ENCODE data around the gene NHP2.
"Not testable (repeated sequence)": the region's sequence is repeated elsewhere in the genome, so short reads cannot be mapped to it uniquely, and the experiment has no call there.

Gene NHP2

GRCh38 chr5:178153530-178154340 lies at the start of gene NHP2:
Gene NHP2 (minus strand): TSS chr5:178153885. CDS start chr5:178153817, 68 bp downstream.
- peak; percentile 95 to 97 for DNase-seq

GRCh38 chr5:178202541-178202940 lies 48.9 kb upstream of the NHP2 start:
- DNase-seq: no peak

- DNase-seq: no peak
Measured at GRCh38 chr5:178201927-178202235, 48.2 kb upstream of the NHP2 start.

GRCh38 chr5:178201221-178201926 lies 47.7 kb upstream of the NHP2 start:
- no peak for DNase-seq

- DNase-seq: no peak
Measured at GRCh38 chr5:178199581-178200434, 46.1 kb upstream of the NHP2 start.

GRCh38 chr5:178198706-178199105 lies 45.0 kb upstream of the NHP2 start:
- no peak for DNase-seq

- not testable (repeated sequence) for DNase-seq
Measured at GRCh38 chr5:178198151-178198550, 44.5 kb upstream of the NHP2 start.

- no peak for DNase-seq
Measured at GRCh38 chr5:178196986-178197385, 43.3 kb upstream of the NHP2 start.

- no peak for DNase-seq
Measured at GRCh38 chr5:178196281-178196812, 42.7 kb upstream of the NHP2 start.

GRCh38 chr5:178194026-178194425 lies 40.3 kb upstream of the NHP2 start:
- no peak for DNase-seq

- DNase-seq: no peak
Measured at GRCh38 chr5:178193251-178193809, 39.6 kb upstream of the NHP2 start.

- no peak for DNase-seq
Measured at GRCh38 chr5:178192787-178193186, 39.1 kb upstream of the NHP2 start.

- no peak for DNase-seq
Measured at GRCh38 chr5:178192244-178192643, 38.6 kb upstream of the NHP2 start.

GRCh38 chr5:178191661-178192060 lies 38.0 kb upstream of the NHP2 start:
- no peak for DNase-seq

- DNase-seq: no peak
Measured at GRCh38 chr5:178189433-178189832, 35.7 kb upstream of the NHP2 start.

GRCh38 chr5:178187014-178187413 lies 33.3 kb upstream of the NHP2 start, which contains the start of gene GMCL2:
Gene GMCL2 (minus strand): TSS chr5:178187371. CDS start chr5:178187299, 72 bp downstream.
- no peak for DNase-seq

GRCh38 chr5:178186427-178186826 lies 32.7 kb upstream of the NHP2 start:
- no peak for DNase-seq

GRCh38 chr5:178182158-178182876 lies 28.6 kb upstream of the NHP2 start:
- DNase-seq: no peak

- no peak for DNase-seq
Measured at GRCh38 chr5:178180141-178180863, 26.6 kb upstream of the NHP2 start.

GRCh38 chr5:178177569-178177968 lies 23.9 kb upstream of the NHP2 start:
- no peak for DNase-seq

- DNase-seq: no peak
Measured at GRCh38 chr5:178176791-178177190, 23.1 kb upstream of the NHP2 start.
